ENCODE measurements around the gene TTC3. TPM values are rescaled to one million over a fixed set of nuclear protein-coding genes. Genes with fewer than 3 reads are reported as not detected.

TTC3 gene
- total and polyA plus RNA-seq, 2 of the 13 experiments (the other 11 are each of a cell fraction or from before 2014, with no cell fraction given) = 55.7 to 108 TPM

DNA sequence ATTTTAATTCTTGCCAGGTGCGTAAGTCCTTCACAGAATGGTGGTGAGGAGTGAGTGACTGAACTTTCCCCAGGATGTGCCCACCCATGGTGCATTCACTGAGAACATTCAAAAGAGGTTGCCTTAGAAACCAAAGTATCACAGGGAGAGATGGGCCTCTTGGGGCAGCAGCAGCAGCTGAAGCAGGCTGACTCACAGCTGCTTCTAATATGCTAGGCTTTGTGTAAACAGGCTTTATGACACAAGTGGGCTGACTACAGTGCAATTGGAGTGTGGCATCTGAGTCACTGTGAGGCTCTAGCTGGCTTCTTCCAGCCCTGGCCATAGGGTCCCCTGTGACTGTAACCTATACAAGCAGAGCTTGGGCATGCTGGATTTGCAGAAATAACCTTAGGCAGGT, 12.8 kb upstream of the TTC3 start (continued):
- TF ChIP-seq ZNF572 (CRISPR knock-in tag; IDR thresholded peaks at IDR 0.05) (no peak), MEF2D (CRISPR knock-in tag; IDR thresholded peaks at IDR 0.05) (no peak), CBFB (CRISPR knock-in tag; IDR thresholded peaks at IDR 0.05) (no peak), ZNF547 (CRISPR knock-in tag; IDR thresholded peaks at IDR 0.05) (no peak), ZFX (CRISPR knock-in tag; IDR thresholded peaks at IDR 0.05; ENCODE audit: low read depth) (no peak), ZNF451 (CRISPR knock-in tag; IDR thresholded peaks at IDR 0.05) (no peak), ZBTB21 (CRISPR knock-in tag; IDR thresholded peaks at IDR 0.05) (0 out of 2 replicates have a peak, but pooled peaks have one; percentile 29), RFXANK (CRISPR knock-in tag; IDR thresholded peaks at IDR 0.05) (no peak), NFE2L2 (IDR thresholded peaks at IDR 0.05; ENCODE audit: low read length) (no peak), ZNF788 (CRISPR knock-in tag; IDR thresholded peaks at IDR 0.05; ENCODE audit: borderline replicate concordance) (no peak), ETV6 (CRISPR knock-in tag; conservative IDR thresholded peaks at IDR 0.05) (no peak), KMT2A (CRISPR knock-in tag; IDR thresholded peaks at IDR 0.05) (no peak), SCMH1 (CRISPR knock-in tag; IDR thresholded peaks at IDR 0.05; ENCODE audit: borderline replicate concordance) (no peak), ZSCAN29 (CRISPR knock-in tag; conservative IDR thresholded peaks at IDR 0.05) (no peak), TBL1XR1 (IDR thresholded peaks at IDR 0.05; ENCODE audit: borderline replicate concordance, low read length, partially characterized antibody) (no peak), MEIS1 (CRISPR knock-in tag; IDR thresholded peaks at IDR 0.05; ENCODE audit: borderline replicate concordance) (no peak), NFKB2 (CRISPR knock-in tag; IDR thresholded peaks at IDR 0.05; ENCODE audit: borderline replicate concordance) (no peak), SALL2 (CRISPR knock-in tag; IDR thresholded peaks at IDR 0.05) (no peak)
- TF ChIP-seq, protein P1, sequence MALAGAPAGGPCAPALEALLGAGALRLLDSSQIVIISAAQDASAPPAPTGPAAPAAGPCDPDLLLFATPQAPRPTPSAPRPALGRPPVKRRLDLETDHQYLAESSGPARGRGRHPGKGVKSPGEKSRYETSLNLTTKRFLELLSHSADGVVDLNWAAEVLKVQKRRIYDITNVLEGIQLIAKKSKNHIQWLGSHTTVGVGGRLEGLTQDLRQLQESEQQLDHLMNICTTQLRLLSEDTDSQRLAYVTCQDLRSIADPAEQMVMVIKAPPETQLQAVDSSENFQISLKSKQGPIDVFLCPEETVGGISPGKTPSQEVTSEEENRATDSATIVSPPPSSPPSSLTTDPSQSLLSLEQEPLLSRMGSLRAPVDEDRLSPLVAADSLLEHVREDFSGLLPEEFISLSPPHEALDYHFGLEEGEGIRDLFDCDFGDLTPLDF (CRISPR knock-in tag; IDR thresholded peaks at IDR 0.05) = no peak
- TF ChIP-seq, protein P2, sequence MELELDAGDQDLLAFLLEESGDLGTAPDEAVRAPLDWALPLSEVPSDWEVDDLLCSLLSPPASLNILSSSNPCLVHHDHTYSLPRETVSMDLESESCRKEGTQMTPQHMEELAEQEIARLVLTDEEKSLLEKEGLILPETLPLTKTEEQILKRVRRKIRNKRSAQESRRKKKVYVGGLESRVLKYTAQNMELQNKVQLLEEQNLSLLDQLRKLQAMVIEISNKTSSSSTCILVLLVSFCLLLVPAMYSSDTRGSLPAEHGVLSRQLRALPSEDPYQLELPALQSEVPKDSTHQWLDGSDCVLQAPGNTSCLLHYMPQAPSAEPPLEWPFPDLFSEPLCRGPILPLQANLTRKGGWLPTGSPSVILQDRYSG (CRISPR knock-in tag; IDR thresholded peaks at IDR 0.05) = no peak
- TF ChIP-seq, protein P3, sequence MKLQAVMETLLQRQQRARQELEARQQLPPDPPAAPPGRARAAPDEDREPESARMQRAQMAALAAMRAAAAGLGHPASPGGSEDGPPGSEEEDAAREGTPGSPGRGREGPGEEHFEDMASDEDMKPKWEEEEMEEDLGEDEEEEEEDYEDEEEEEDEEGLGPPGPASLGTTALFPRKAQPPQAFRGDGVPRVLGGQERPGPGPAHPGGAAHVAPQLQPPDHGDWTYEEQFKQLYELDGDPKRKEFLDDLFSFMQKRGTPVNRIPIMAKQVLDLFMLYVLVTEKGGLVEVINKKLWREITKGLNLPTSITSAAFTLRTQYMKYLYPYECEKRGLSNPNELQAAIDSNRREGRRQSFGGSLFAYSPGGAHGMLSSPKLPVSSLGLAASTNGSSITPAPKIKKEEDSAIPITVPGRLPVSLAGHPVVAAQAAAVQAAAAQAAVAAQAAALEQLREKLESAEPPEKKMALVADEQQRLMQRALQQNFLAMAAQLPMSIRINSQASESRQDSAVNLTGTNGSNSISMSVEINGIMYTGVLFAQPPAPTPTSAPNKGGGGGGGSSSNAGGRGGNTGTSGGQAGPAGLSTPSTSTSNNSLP (IDR thresholded peaks at IDR 0.05; ENCODE audit: low read depth, low read length) = peak; percentile 15; the same call in 1 of the 2 replicates
- TF ChIP-seq, protein P4, sequence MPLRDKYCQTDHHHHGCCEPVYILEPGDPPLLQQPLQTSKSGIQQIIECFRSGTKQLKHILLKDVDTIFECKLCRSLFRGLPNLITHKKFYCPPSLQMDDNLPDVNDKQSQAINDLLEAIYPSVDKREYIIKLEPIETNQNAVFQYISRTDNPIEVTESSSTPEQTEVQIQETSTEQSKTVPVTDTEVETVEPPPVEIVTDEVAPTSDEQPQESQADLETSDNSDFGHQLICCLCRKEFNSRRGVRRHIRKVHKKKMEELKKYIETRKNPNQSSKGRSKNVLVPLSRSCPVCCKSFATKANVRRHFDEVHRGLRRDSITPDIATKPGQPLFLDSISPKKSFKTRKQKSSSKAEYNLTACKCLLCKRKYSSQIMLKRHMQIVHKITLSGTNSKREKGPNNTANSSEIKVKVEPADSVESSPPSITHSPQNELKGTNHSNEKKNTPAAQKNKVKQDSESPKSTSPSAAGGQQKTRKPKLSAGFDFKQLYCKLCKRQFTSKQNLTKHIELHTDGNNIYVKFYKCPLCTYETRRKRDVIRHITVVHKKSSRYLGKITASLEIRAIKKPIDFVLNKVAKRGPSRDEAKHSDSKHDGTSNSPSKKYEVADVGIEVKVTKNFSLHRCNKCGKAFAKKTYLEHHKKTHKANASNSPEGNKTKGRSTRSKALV (CRISPR knock-in tag; IDR thresholded peaks at IDR 0.05) = 0 out of 2 replicates have a peak, but pooled peaks have one; percentile 30
- TF ChIP-seq, protein P5, sequence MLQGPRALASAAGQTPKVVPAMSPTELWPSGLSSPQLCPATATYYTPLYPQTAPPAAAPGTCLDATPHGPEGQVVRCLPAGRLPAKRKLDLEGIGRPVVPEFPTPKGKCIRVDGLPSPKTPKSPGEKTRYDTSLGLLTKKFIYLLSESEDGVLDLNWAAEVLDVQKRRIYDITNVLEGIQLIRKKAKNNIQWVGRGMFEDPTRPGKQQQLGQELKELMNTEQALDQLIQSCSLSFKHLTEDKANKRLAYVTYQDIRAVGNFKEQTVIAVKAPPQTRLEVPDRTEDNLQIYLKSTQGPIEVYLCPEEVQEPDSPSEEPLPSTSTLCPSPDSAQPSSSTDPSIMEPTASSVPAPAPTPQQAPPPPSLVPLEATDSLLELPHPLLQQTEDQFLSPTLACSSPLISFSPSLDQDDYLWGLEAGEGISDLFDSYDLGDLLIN (CRISPR knock-in tag; IDR thresholded peaks at IDR 0.05; ENCODE audit: borderline replicate concordance) = no peak
- TF ChIP-seq, protein P6, sequence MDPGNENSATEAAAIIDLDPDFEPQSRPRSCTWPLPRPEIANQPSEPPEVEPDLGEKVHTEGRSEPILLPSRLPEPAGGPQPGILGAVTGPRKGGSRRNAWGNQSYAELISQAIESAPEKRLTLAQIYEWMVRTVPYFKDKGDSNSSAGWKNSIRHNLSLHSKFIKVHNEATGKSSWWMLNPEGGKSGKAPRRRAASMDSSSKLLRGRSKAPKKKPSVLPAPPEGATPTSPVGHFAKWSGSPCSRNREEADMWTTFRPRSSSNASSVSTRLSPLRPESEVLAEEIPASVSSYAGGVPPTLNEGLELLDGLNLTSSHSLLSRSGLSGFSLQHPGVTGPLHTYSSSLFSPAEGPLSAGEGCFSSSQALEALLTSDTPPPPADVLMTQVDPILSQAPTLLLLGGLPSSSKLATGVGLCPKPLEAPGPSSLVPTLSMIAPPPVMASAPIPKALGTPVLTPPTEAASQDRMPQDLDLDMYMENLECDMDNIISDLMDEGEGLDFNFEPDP (CRISPR knock-in tag; conservative IDR thresholded peaks at IDR 0.05) = no peak

All from HepG2 (cell line).